PC-3 (cell line): ENCODE data around the gene OR6N1. TPM values are rescaled to one million over a fixed set of nuclear protein-coding genes. Genes with fewer than 3 reads are reported as not detected.

ENCODE experiments used
- ATAC-seq: fragments of 200-7000 bp; cut with Tn5 transposase; 2 replicates; pipeline ENCODE4 v1.9.1; 2020; ENCODE audit warnings: mild to moderate bottlenecking, moderate library complexity
- BruUV-seq: library from RNA; stranded (reverse); fragments of 400-500 nt; replicated peaks from 2 replicates; lab custom pipeline; 2021; lab: Mats Ljungman, UMichigan
- CTCF ChIA-PET: fragments of 300-600 bp; sonication (Branson Sonifier 250); formaldehyde crosslinking; loops from one replicate; lab custom pipeline; 2022; ENCODE audit warnings: antibody characterized with exemption; lab: Charles Lee
- POLR2A ChIA-PET: fragments of 300-600 bp; sonication (Branson Sonifier 250); formaldehyde crosslinking; loops from one replicate; lab custom pipeline; 2022; ENCODE audit warnings: antibody characterized with exemption; ENCODE audit not compliant: unreplicated experiment; lab: Charles Lee
- DNase-seq: peaks from one replicate; pipeline ENCODE4 v3.0.0-alpha.2; 2015
- H2AFZ ChIP-seq: fragments of 300-600 bp; sonication (generic); 2 replicates; pipeline ENCODE4 v1.6.0; 2016; ENCODE audit warnings: antibody characterized with exemption, low read length
- H3F3A ChIP-seq: fragments of 300-600 bp; sonication (generic); one replicate; pipeline ENCODE4 v1.6.0; 2017; ENCODE audit warnings: antibody characterized with exemption, low read length, control low read depth, mild to moderate bottlenecking; ENCODE audit not compliant: unreplicated experiment
- H3K27ac ChIP-seq: fragments of 300-600 bp; sonication (generic); 2 replicates; pipeline ENCODE4 v1.5.1; 2016; ENCODE audit warnings: mild to moderate bottlenecking, low read length
- H3K27me3 ChIP-seq: fragments of 300-600 bp; sonication (generic); 2 replicates; pipeline ENCODE4 v1.6.1; 2016; ENCODE audit warnings: low read length, mixed read lengths
- H3K36me3 ChIP-seq: fragments of 300-600 bp; sonication (generic); 2 replicates; pipeline ENCODE4 v1.6.1; 2016; ENCODE audit warnings: low read depth, mixed run types, low read length, mixed read lengths
- H3K4me1 ChIP-seq: fragments of 300-600 bp; sonication (generic); 2 replicates; pipeline ENCODE4 v1.5.1; 2016; ENCODE audit warnings: low read length; ENCODE audit not compliant: insufficient read depth
- H3K4me2 ChIP-seq: fragments of 300-600 bp; sonication (generic); 2 replicates; pipeline ENCODE4 v1.6.0; 2016; ENCODE audit warnings: low read length
- H3K4me3 ChIP-seq: fragments of 300-600 bp; sonication (generic); 2 replicates; pipeline ENCODE4 v1.5.1; 2016; ENCODE audit warnings: mild to moderate bottlenecking, low read length, mixed read lengths
- H3K79me2 ChIP-seq: fragments of 300-600 bp; sonication (generic); 2 replicates; pipeline ENCODE4 v1.6.1; 2017; ENCODE audit warnings: low read length, mixed read lengths
- H3K9ac ChIP-seq: fragments of 300-600 bp; sonication (generic); 2 replicates; pipeline ENCODE4 v1.6.0; 2016; ENCODE audit warnings: mild to moderate bottlenecking, low read length
- H3K9me2 ChIP-seq: fragments of 300-600 bp; sonication (generic); replicated peaks from 2 replicates; pipeline ENCODE4 v1.6.1; 2016; ENCODE audit warnings: mixed run types, low read length, mixed read lengths
- H3K9me3 ChIP-seq: fragments of 300-600 bp; sonication (generic); 2 replicates; pipeline ENCODE4 v1.6.1; 2016; ENCODE audit warnings: low read length, mixed read lengths
- H4K20me1 ChIP-seq: fragments of 300-600 bp; sonication (generic); 2 replicates; pipeline ENCODE4 v1.6.1; 2016; ENCODE audit warnings: low read length, mixed read lengths
- EZH2 ChIP-seq: fragments of 300-600 bp; sonication (generic); IDR thresholded peaks from one replicate; pipeline ENCODE4 v1.6.1; 2017; ENCODE audit warnings: antibody characterized with exemption, mild to moderate bottlenecking, low read length; ENCODE audit not compliant: unreplicated experiment
- EZH2phosphoT487 ChIP-seq: fragments of 300-600 bp; sonication (generic); IDR thresholded peaks from 2 replicates; pipeline ENCODE4 v1.6.1; 2018; ENCODE audit warnings: mild to moderate bottlenecking, antibody characterized with exemption, low read length, borderline replicate concordance
- intact Hi-C: fragments of 100-400 bp; cut with micrococcal nuclease; formaldehyde crosslinking; loops from 2 replicates; pipeline ENCODE4 v1.9.0; 2023
- total RNA-seq: library from RNA; depleted of rRNA; stranded (reverse); fragments of >200 nt; gene quantifications from 2 replicates; pipeline ENCODE4 v1.2.3, GENCODE V29; 2014
- TF ChIP-seq, protein P1 (sequence below): fragments of 300-600 bp; sonication (generic); conservative IDR thresholded peaks from 2 replicates; pipeline ENCODE4 v1.5.1; 2017; ENCODE audit warnings: antibody characterized with exemption, low read depth, mild to moderate bottlenecking, low read length

OR6N1 gene
- total RNA-seq, 1 experiment from 2014 or later = not detected

- H3K4me3 ChIP-seq = no peak overlapping the region
- H3K27ac ChIP-seq = no peak overlapping the region
- H3K27me3 ChIP-seq = peaks cover 34% of the 10 kb centered on the region; the same call in 1 of the 2 replicates
- H3K9me3 ChIP-seq = no peaks in the 10 kb centered on the region
- DNase-seq (no peak), ATAC-seq (no peak)
- no TSS peak for BruUV-seq
- intact Hi-C loops = no loop called here
- no peaks in the 10 kb centered on the region for H3K4me1 ChIP-seq
- no peak overlapping the region for H3K9ac ChIP-seq
- ChIA-PET POLR2A (no interaction called here), CTCF (no interaction called here)
- H3K36me3 ChIP-seq = no peaks in the 10 kb centered on the region
- H3K79me2 ChIP-seq = no peaks in the 10 kb centered on the region
- TF ChIP-seq EZH2 (no peak), EZH2phosphoT487 (no peak)
- TF ChIP-seq, protein P1, sequence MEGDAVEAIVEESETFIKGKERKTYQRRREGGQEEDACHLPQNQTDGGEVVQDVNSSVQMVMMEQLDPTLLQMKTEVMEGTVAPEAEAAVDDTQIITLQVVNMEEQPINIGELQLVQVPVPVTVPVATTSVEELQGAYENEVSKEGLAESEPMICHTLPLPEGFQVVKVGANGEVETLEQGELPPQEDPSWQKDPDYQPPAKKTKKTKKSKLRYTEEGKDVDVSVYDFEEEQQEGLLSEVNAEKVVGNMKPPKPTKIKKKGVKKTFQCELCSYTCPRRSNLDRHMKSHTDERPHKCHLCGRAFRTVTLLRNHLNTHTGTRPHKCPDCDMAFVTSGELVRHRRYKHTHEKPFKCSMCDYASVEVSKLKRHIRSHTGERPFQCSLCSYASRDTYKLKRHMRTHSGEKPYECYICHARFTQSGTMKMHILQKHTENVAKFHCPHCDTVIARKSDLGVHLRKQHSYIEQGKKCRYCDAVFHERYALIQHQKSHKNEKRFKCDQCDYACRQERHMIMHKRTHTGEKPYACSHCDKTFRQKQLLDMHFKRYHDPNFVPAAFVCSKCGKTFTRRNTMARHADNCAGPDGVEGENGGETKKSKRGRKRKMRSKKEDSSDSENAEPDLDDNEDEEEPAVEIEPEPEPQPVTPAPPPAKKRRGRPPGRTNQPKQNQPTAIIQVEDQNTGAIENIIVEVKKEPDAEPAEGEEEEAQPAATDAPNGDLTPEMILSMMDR = no peak
- no peak overlapping the region for H3K4me2 ChIP-seq
- no peak overlapping the region for H2AFZ ChIP-seq
- H3K9me2 ChIP-seq = no peaks in the 10 kb centered on the region
- H4K20me1 ChIP-seq = no peaks in the 10 kb centered on the region
- no peaks in the 10 kb centered on the region for H3F3A ChIP-seq
These were observed 19.8 kb downstream of the OR6N1 start for GRCh38 chr1:158752155-158752712.

GRCh38 chr1:158735848-158736247, 36.1 kb downstream of the OR6N1 start:
- no peaks in the 10 kb centered on the region for H3K9me2 ChIP-seq
- POLR2A ChIA-PET = no interaction called here
- no peaks in the 10 kb centered on the region for H4K20me1 ChIP-seq
- H3K4me1 ChIP-seq = no peaks in the 10 kb centered on the region
- DNase-seq (no peak), ATAC-seq (no peak)
- H3K4me2 ChIP-seq = no peak overlapping the region
- no peak overlapping the region for H3K9ac ChIP-seq
- BruUV-seq = no TSS peak
- no peak overlapping the region for H3K4me3 ChIP-seq
- no peaks in the 10 kb centered on the region for H3K36me3 ChIP-seq
- CTCF ChIA-PET = no interaction called here
- H3K79me2 ChIP-seq = no peaks in the 10 kb centered on the region
- no peak overlapping the region for H3K27ac ChIP-seq
- intact Hi-C loops = no loop called here
- no peak overlapping the region for H2AFZ ChIP-seq
- H3K27me3 ChIP-seq = peaks cover 19% of the 10 kb centered on the region
- no peaks in the 10 kb centered on the region for H3F3A ChIP-seq
- no peak for TF ChIP-seq EZH2phosphoT487
- TF ChIP-seq, protein P1 = no peak
- TF ChIP-seq EZH2 = no peak
- H3K9me3 ChIP-seq = no peaks in the 10 kb centered on the region

DNA sequence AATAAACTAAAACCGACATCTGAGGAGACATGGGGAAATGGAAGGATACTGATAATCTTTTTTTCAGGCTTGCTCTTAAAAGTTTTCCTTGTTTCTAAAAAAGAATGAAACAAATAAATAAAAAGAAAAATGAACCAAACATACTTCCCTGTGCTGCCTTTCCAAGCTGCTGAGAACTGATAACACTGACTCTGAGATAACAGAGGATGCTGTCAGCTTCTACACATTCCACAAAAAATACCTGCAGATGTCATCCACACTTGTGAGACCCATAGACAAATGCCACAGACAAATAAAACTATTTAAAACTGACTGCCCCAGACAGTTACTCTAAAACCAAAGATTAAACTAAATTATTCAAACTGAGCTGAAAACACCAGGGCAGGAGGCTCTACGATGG, 39.5 kb downstream of the OR6N1 start:
- no peak for DNase-seq
- H2AFZ ChIP-seq = no peak overlapping the region
- H3K27me3 ChIP-seq = peaks cover 2% of the 10 kb centered on the region; the same call in 1 of the 2 replicates
- H3K9ac ChIP-seq = no peak overlapping the region
- H3K4me3 ChIP-seq = no peak overlapping the region
- no peaks in the 10 kb centered on the region for H3K9me2 ChIP-seq
- no TSS peak for BruUV-seq
- no peak overlapping the region for H3K27ac ChIP-seq
- ChIA-PET POLR2A (no interaction called here), CTCF (no interaction called here)
- no peaks in the 10 kb centered on the region for H3K79me2 ChIP-seq
- H3F3A ChIP-seq = no peaks in the 10 kb centered on the region
- no peaks in the 10 kb centered on the region for H3K36me3 ChIP-seq
- no peaks in the 10 kb centered on the region for H3K9me3 ChIP-seq
- no peak for ATAC-seq
- no peak overlapping the region for H3K4me2 ChIP-seq
- no peaks in the 10 kb centered on the region for H3K4me1 ChIP-seq
- intact Hi-C loops = no loop called here
- TF ChIP-seq, protein P1 = no peak
- TF ChIP-seq EZH2 (no peak), EZH2phosphoT487 (no peak)
- no peaks in the 10 kb centered on the region for H4K20me1 ChIP-seq
